Caco-2 (cell line): ENCODE results near the gene APAF1. TPM values are rescaled to one million over a fixed set of nuclear protein-coding genes. Genes with fewer than 3 reads are reported as not detected.

Experiments used
- BruUV-seq: library from RNA; stranded (reverse); fragments of 400-500 nt; replicated peaks from 2 replicates; lab custom pipeline; 2021; lab: Mats Ljungman, UMichigan
- CTCF ChIA-PET: fragments of 300-600 bp; sonication (Branson Sonifier 250); formaldehyde crosslinking; loops from one replicate; lab custom pipeline; 2022; ENCODE audit warnings: antibody characterized with exemption; lab: Charles Lee
- POLR2A ChIA-PET: fragments of 300-600 bp; sonication (Branson Sonifier 250); formaldehyde crosslinking; loops from one replicate; lab custom pipeline; 2022; ENCODE audit warnings: antibody characterized with exemption; lab: Charles Lee
- DNase-seq, 2 experiments: peaks; one replicate each; pipeline versions ENCODE4 v3.0.0 to v3.0.0-alpha.2; 2020 to 2022
- H3K27me3 ChIP-seq: replicated peaks from 2 replicates; pipeline ENCODE4 v1.6.0; 2011; ENCODE audit warnings: low read length; ENCODE audit not compliant: control insufficient read depth, insufficient read depth
- H3K36me3 ChIP-seq: 2 replicates; pipeline ENCODE4 v1.5.1; 2011; ENCODE audit warnings: low read length; ENCODE audit not compliant: control insufficient read depth, insufficient read depth
- H3K4me1 ChIP-seq: fragments of 250-450 bp; sonication (Bioruptor Pico); 2 replicates; pipeline ENCODE4 v1.5.1; 2020; ENCODE audit warnings: mild to moderate bottlenecking
- H3K4me3 ChIP-seq: 2 replicates; pipeline ENCODE4 v1.5.1; 2011; ENCODE audit warnings: low read depth, mild to moderate bottlenecking, control low read depth, low read length
- H3K9me3 ChIP-seq: fragments of 250-450 bp; sonication (Bioruptor Pico); 2 replicates; pipeline ENCODE4 v1.5.1; 2020; ENCODE audit warnings: mild to moderate bottlenecking, moderate library complexity
- H3K27ac Mint-ChIP-seq: one replicate; pipeline ENCODE4 v1.8.0; 2022; ENCODE audit warnings: mixed read lengths; ENCODE audit not compliant: unreplicated experiment
- H3K27me3 Mint-ChIP-seq: one replicate; pipeline ENCODE4 v1.8.0; 2022; ENCODE audit warnings: mixed read lengths; ENCODE audit not compliant: insufficient read depth, unreplicated experiment
- H3K36me3 Mint-ChIP-seq: one replicate; pipeline ENCODE4 v1.8.0; 2022; ENCODE audit warnings: mild to moderate bottlenecking, mixed read lengths; ENCODE audit not compliant: insufficient read depth, unreplicated experiment
- H3K4me1 Mint-ChIP-seq: one replicate; pipeline ENCODE4 v1.8.0; 2022; ENCODE audit warnings: low read depth, mixed read lengths; ENCODE audit not compliant: unreplicated experiment
- H3K4me3 Mint-ChIP-seq: one replicate; pipeline ENCODE4 v1.8.0; 2022; ENCODE audit warnings: mild to moderate bottlenecking, moderate library complexity, mixed read lengths; ENCODE audit not compliant: unreplicated experiment
- H3K9me3 Mint-ChIP-seq: one replicate; pipeline ENCODE4 v1.8.0; 2022; ENCODE audit warnings: mixed read lengths; ENCODE audit not compliant: unreplicated experiment
- CTCF ChIP-seq, 2 experiments: fragments of 200-600 bp in 1 of 2; IDR thresholded peaks; 1 replicate in 1 of 2; 2 replicates in 1 of 2; pipeline versions ENCODE4 v1.5.1 to v1.8.0; 2011 to 2022; ENCODE audit warnings: antibody characterized with exemption in 1 of 2, control low read depth in 1 of 2, inconsistent platforms in 1 of 2, low read depth in 1 of 2, low read length in 1 of 2, mild to moderate bottlenecking in 1 of 2, moderate library complexity in 1 of 2; ENCODE audit not compliant: insufficient read depth in 1 of 2, severe bottlenecking in 1 of 2, unreplicated experiment in 1 of 2
- intact Hi-C: fragments of 100-400 bp; cut with micrococcal nuclease; formaldehyde crosslinking; loops from one replicate; pipeline ENCODE4 v1.10.0; 2022; ENCODE audit not compliant: unreplicated experiment
- total RNA-seq: library from RNA; stranded (reverse); gene quantifications from 2 replicates; pipeline ENCODE4 v1.2.3, GENCODE V29; 2022

APAF1 gene
- total RNA-seq, 1 experiment from 2014 or later, result 13.4 TPM

DNA sequence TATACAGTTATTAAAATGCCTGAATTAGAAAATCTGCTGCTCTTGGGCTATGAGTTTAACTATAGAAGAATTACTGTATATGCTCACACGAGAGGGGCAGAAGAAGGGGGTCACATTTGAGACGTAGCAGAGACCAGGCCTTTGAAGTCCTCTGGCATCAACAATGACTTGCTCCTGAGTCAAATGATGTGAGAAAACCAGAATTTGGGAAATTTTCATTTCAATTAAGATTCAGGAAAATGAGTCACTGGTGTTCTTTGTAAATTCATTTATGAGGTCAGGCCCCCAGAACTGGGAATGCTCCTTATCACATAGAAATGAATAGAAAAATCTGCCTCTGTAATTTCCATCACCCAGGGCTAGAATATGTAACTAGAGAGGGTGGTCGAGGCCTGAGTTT is 92.9 kb downstream of the APAF1 start:
- no peak overlapping the region for H3K4me3 ChIP-seq
- H3K4me1 ChIP-seq, result peaks cover 10% of the 10 kb centered on the region
- no peak overlapping the region for H3K27ac Mint-ChIP-seq
- H3K36me3 Mint-ChIP-seq, result no peaks in the 10 kb centered on the region
- CTCF ChIA-PET, result no interaction called here
- DNase-seq, result no peak
- H3K9me3 Mint-ChIP-seq, result no peaks in the 10 kb centered on the region
- POLR2A ChIA-PET, result no interaction called here
- no peaks in the 10 kb centered on the region for H3K36me3 ChIP-seq
- H3K9me3 ChIP-seq, result no peaks in the 10 kb centered on the region
- H3K27me3 ChIP-seq, result no peaks in the 10 kb centered on the region
- peaks cover 16% of the 10 kb centered on the region for H3K27me3 Mint-ChIP-seq
- no TSS peak for BruUV-seq
- no peak overlapping the region for H3K4me3 Mint-ChIP-seq
- H3K4me1 Mint-ChIP-seq, result peaks cover 21% of the 10 kb centered on the region
- intact Hi-C loops, result no loop called here
- no peak for TF ChIP-seq CTCF (IDR thresholded peaks at IDR 0.05; ENCODE audit: insufficient read depth in 1 of 2, low read depth in 1 of 2, low read length in 1 of 2, severe bottlenecking in 1 of 2, unreplicated experiment in 1 of 2)

DNA sequence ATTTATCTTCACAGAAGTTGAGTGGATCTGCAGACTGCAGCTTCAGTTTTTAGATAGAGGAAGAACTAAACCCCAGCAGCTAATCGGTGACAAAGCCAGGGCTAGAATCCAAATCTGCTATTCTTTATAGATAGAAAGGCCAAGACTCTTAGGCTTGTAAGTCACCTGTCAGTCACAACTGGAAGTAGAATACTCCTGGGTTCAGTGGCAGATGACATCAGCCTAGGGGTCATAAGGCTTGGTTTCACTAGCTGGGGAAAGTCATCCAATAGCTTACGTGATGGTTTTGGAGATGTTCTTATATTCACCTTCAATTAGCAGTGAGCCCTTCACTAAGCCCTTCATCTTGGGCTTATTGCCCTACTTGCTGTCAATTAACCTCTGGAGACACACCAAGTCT is 93.4 kb downstream of the APAF1 start:
- Histone ChIP-seq H3K9me3 (no peaks in the 10 kb centered on the region), H3K4me1 (peaks cover 10% of the 10 kb centered on the region), H3K27me3 (no peaks in the 10 kb centered on the region), H3K4me3 (no peak overlapping the region), H3K36me3 (no peaks in the 10 kb centered on the region)
- no peak for TF ChIP-seq CTCF (IDR thresholded peaks at IDR 0.05; ENCODE audit: insufficient read depth in 1 of 2, low read depth in 1 of 2, low read length in 1 of 2, severe bottlenecking in 1 of 2, unreplicated experiment in 1 of 2)
- intact Hi-C loops, result no loop called here
- Mint-ChIP-seq H3K9me3 (no peaks in the 10 kb centered on the region), H3K36me3 (no peaks in the 10 kb centered on the region), H3K27me3 (peaks cover 19% of the 10 kb centered on the region), H3K27ac (no peak overlapping the region), H3K4me1 (peaks cover 21% of the 10 kb centered on the region), H3K4me3 (no peak overlapping the region)
- ChIA-PET POLR2A (no interaction called here), CTCF (no interaction called here)
- no peak for DNase-seq
- no TSS peak for BruUV-seq

GRCh38 chr12:98740751-98741150 is 95.7 kb downstream of the APAF1 start:
- Histone ChIP-seq H3K4me1 (peaks cover 10% of the 10 kb centered on the region), H3K9me3 (no peaks in the 10 kb centered on the region), H3K36me3 (no peaks in the 10 kb centered on the region), H3K4me3 (no peak overlapping the region), H3K27me3 (no peaks in the 10 kb centered on the region)
- intact Hi-C loops, result no loop called here
- H3K4me3 Mint-ChIP-seq, result no peak overlapping the region
- no peak overlapping the region for H3K27ac Mint-ChIP-seq
- CTCF ChIA-PET, result no interaction called here
- TF ChIP-seq CTCF (IDR thresholded peaks at IDR 0.05; ENCODE audit: insufficient read depth in 1 of 2, low read depth in 1 of 2, low read length in 1 of 2, severe bottlenecking in 1 of 2, unreplicated experiment in 1 of 2), result no peak
- peaks cover 19% of the 10 kb centered on the region for H3K27me3 Mint-ChIP-seq
- no peaks in the 10 kb centered on the region for H3K36me3 Mint-ChIP-seq
- H3K4me1 Mint-ChIP-seq, result peaks cover 18% of the 10 kb centered on the region
- no peak for DNase-seq
- BruUV-seq, result no TSS peak
- POLR2A ChIA-PET, result no interaction called here
- H3K9me3 Mint-ChIP-seq, result no peaks in the 10 kb centered on the region
